GM12872 (cell line): Measurements from ENCODE around the gene HAX1.

Source experiments
- TF ChIP-seq, protein P1 (sequence below): IDR thresholded peaks from 3 replicates; pipeline ENCODE4 v1.5.1; 2011; ENCODE audit warnings: low read depth, mild to moderate bottlenecking, low read length, moderate library complexity; ENCODE audit not compliant: insufficient read depth

The HAX1 gene

DNA sequence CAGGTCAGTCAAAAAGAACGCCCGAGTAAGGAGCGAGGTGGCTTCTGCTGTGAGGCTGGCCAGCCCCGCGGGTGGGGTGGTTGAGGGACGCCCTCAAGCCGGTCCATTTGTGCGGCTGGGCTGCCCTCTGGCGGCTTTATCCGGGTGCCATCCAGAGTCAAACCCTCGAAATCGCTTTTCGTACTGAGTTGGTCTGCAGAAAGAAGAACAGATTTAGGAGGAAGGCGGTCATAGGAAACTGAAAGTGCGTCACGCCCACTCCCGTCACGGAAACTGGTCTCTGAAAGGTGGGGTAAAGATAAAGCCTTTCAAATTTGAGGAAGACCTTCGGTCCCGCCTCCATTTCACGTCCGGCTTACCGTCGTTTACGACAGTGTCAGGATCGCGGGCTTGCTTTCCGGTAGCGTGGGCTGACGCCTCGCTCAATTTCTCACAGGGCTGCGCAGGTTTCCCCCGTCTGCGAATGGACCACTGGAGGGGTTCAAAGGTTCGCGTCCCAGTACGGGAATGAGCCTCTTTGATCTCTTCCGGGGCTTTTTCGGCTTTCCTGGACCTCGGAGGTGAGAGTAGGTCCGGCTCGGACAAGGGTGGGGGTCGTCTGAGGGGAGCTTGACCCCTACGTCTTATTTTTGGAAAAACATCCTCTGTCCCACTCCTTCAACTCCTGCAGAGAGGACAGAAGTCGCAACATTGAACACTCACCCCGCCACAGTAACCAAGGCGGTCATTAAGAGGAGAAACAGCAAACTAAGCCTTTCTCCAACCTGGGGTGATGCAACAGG is at the start of gene HAX1:
HAX1 (plus strand) TSS at position 413 of the 782 bp plus-strand sequence; CDS start at position 508, 95 bp downstream.
- TF ChIP-seq, protein P1, sequence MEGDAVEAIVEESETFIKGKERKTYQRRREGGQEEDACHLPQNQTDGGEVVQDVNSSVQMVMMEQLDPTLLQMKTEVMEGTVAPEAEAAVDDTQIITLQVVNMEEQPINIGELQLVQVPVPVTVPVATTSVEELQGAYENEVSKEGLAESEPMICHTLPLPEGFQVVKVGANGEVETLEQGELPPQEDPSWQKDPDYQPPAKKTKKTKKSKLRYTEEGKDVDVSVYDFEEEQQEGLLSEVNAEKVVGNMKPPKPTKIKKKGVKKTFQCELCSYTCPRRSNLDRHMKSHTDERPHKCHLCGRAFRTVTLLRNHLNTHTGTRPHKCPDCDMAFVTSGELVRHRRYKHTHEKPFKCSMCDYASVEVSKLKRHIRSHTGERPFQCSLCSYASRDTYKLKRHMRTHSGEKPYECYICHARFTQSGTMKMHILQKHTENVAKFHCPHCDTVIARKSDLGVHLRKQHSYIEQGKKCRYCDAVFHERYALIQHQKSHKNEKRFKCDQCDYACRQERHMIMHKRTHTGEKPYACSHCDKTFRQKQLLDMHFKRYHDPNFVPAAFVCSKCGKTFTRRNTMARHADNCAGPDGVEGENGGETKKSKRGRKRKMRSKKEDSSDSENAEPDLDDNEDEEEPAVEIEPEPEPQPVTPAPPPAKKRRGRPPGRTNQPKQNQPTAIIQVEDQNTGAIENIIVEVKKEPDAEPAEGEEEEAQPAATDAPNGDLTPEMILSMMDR, result peak; percentile 84

DNA sequence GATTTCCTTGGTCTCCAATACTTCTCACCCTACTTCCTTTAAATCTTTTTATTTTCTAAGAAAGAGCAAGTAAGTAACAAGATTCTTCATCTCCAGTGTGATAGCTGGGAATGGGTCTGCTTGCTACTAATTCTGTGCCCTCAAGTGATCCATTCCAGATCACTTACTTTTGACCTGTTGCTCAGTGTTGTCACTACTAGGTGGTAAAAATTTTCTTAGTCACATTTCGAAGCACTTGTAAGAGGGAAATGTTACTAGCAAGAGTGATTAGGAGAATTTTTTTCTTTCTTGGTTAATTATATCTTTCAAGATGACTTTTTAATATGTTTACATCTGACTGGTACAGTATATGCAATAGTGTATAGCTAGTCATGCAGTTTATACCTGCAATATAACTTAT is 49.5 kb upstream of the HAX1 start:
- TF ChIP-seq, protein P1, result no peak

DNA sequence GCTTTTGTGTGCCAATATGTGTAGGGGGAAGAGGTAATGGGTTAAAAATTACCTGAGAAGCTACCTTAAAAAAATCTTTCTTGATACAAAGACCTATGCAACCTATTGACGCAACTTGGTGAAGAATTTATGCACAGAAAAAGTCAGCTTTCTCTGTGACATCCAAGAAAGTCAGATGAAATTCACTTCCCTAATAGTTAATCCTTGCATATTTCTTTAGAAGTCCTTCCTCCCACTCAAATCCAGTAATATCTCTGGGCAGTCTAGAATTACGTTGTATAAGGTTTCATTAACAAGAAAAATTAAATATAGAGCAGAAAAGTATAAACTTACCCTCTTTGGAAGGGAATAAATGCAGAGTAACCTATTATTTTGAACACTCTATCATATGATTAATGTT is 48.8 kb upstream of the HAX1 start:
- TF ChIP-seq, protein P1, result no peak

DNA sequence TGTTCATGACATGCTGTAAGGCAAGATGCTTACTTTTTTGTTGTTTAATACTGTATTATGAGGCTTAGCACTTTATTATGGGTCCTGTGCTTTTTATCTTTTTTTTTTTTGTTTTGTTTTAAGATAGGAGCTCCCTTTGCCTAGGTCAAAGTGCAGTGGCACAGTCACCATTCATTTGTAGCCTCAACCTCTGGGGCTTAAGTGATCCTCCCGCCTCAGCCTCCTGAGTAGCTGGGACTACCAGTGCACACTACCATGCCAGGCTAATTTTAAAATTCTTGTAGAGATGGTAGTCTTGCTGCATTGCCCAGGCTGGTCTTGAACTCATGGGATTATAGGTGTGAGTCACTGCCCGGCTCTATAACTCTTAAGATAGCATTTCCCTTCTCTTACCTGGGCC is 47.1 kb upstream of the HAX1 start:
- TF ChIP-seq, protein P1, result no peak

DNA sequence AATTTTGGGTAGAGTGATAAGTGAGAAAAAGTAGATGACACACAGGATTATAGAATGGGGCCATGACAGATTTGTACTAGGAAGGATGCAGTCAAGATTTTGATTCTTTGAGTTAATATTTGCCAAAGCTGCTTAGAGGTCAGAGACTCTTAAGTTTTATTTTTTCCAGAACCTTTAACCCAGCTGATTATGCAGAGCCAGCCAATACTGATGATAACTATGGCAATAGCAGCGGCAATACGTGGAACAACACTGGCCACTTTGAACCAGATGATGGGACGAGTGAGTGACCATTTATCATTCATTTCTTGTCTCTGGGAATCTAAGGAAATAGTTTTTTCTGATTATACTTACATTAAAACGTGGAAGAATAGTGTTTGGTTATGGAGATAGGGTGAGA is 35.6 kb upstream of the HAX1 start:
- TF ChIP-seq, protein P1, result no peak

DNA sequence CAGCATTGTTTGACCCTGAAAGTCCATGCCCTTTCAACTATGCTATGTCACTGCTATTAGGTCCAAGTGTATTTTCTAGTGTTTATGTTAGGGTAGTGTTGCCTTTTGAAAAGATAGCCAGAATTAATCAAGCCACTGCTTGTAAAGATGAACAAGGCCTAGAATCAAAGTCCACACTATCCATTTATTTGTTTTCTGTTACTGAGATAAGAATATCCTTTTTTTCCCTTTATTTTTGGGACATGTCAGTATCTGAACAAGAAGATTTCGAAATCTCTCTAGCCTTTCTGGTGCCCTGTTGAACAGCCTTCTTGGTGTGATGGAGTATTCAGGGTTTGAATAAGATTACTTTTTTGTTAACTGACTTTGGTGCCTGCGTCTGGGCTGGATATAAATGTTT is 35.0 kb upstream of the HAX1 start:
- TF ChIP-seq, protein P1, result no peak

DNA sequence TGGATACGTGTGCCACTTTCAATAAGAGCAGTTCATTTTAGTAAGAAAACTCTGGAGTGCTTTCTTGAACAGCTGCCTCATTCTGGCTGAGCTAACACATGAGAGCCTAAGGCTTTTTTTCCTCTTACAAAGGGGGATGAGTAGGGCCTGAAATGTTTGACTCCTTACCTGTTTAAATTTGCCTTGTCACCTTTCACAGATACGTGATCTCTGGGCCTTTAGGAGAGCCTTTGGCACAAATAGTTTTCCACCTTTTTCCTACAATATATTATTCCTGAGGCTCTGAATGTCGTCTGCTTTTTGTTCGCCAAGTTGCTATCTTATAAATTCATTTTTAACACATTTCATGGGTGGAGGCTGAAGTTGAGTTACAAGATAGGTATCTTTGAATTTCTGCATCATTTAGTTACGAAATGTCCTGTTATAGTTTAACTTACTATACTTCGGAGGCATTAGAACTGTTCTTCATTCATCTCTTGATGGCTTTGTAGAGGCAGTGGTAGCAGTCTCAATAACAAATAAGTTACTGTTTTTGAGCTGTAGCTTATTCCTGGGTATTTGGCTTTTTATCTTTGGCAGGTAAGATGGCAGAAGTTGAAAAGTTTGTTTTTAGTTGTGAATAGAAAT is 34.4 kb upstream of the HAX1 start:
- TF ChIP-seq, protein P1, result no peak
